GM21381 (cell line): Measurements from ENCODE around the gene CPT1C.

Source experiments
- ATAC-seq: cut with Tn5 transposase; IDR thresholded peaks from one replicate; pipeline ENCODE4 v1.9.1; 2021; ENCODE audit warnings: mild to moderate bottlenecking, moderate library complexity; ENCODE audit not compliant: unreplicated experiment

The CPT1C gene

GRCh38 chr19:49680421-49681351, 10.2 kb upstream of the CPT1C start:
- no peak for ATAC-seq

DNA sequence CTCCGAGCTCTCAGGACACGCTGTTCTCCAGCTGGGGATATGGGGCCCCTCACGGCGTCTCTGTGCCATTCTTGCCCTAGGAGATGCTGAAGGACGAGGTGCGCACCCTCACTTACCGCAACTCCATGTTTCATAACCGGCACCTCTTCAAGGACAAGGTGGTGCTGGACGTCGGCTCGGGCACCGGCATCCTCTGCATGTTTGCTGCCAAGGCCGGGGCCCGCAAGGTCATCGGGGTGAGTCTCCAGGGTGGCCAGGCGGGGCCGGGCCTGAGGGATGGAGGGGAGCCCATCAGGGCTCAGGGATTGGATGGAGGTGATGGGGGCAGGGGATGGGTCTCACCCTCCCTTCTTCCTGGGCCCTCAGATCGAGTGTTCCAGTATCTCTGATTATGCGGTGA, 9.1 kb upstream of the CPT1C start:
- ATAC-seq: no peak

GRCh38 chr19:49682274-49682673, 8.6 kb upstream of the CPT1C start:
- no peak for ATAC-seq

DNA sequence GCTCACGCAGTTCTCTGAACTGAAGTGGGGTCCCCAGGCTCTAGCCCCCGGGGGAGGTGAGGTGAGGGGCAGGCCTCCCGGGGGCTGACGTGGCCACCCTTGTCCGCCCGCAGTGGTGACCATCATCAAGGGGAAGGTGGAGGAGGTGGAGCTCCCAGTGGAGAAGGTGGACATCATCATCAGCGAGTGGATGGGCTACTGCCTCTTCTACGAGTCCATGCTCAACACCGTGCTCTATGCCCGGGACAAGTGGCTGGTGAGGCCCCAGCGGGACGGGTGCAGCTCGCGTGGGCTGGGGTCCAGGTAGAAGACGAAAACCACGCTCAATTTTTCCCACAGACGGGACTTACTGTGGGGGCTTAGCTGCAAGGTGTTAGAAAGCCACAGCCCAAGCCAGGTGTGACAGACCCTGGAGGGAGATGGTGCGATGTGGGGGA, 7.1 kb upstream of the CPT1C start:
- ATAC-seq: no peak

GRCh38 chr19:49684251-49684982, 6.5 kb upstream of the CPT1C start:
- no peak for ATAC-seq

GRCh38 chr19:49684983-49685553, 5.8 kb upstream of the CPT1C start:
- no peak for ATAC-seq

DNA sequence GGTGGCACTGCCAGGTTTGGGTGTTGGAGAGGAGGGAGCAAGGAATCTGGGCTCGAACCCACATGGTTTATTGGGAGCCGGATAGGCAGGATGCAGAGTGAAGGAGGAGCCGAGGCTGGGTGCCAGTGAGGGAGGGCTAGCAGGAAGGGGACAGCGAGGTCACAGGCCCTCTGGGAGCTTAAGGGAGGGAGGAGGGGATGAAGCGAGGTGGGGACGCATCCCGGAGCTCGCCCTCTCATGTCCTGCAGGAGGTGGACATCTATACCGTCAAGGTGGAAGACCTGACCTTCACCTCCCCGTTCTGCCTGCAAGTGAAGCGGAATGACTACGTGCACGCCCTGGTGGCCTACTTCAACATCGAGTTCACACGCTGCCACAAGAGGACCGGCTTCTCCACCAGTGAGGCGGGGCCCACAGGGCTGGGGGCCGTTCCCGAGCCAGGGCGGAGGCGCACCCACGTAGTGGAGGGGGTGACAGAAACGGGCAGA, 5.0 kb upstream of the CPT1C start:
- no peak for ATAC-seq

DNA sequence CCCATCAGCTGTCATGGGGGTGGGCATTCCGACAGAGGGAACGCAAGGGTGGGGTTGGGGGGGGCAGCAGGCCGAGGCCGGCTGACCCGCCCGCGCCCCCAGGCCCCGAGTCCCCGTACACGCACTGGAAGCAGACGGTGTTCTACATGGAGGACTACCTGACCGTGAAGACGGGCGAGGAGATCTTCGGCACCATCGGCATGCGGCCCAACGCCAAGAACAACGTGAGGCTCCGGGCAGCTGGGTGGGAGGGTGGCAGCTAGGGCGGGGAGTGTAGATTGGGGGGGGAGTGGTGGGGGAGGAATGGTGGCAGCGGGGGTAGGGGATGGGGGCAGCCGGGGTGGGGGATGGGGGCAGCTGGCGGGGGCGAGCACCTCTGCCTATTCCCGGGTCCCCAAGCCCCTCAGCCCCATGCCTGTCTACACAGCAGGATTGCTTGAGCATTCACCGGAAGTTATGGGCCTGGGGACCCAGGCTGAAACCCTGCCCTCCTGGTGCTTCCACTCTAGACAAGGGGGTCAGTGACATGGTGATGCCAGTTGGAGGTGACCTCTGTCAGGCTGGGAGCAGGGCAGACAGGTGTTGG, 4.3 kb upstream of the CPT1C start:
- no peak for ATAC-seq

- no peak for ATAC-seq
These were observed 3.8 kb upstream of the CPT1C start for GRCh38 chr19:49687150-49687549.

GRCh38 chr19:49687566-49688316, 3.2 kb upstream of the CPT1C start:
- no peak for ATAC-seq

DNA sequence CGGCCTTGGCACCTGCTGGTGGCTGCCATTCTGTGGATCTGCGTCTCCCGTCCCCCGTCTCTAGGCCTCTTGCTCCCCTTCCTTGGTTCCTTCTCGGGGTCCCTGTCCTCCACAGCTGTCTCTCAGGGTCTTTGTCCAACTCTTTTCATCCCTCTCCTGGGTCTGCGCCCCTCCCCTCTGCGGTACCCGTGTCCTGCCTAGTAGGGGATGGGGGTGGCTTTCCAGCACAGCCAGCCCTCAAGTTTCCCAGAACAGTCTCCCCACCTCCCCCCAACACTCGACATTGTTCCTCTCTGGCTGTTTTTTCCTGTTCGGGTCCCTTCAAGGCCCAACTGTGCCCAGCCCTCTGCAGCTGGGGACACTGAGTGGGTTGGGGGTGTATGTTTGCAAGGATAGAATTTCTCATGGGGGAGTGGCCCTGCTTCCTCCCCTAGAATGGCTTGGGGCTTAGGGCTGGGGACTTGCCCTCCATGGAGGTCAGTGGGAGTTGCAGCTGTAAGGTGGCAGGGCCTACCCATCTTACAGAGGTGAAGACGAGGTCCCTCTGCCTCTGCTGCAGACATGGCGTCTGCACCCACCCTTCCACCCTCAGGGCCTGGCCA, 2.3 kb upstream of the CPT1C start:
- no peak for ATAC-seq

GRCh38 chr19:49689133-49690078, 1.5 kb upstream of the CPT1C start, which contains the start of gene ADM5:
Gene ADM5 (plus strand): TSS chr19:49689594. CDS start chr19:49689838, 244 bp downstream.
- no peak for ATAC-seq

GRCh38 chr19:49690079-49690655, 749 bp upstream of the CPT1C start:
- no peak for ATAC-seq

DNA sequence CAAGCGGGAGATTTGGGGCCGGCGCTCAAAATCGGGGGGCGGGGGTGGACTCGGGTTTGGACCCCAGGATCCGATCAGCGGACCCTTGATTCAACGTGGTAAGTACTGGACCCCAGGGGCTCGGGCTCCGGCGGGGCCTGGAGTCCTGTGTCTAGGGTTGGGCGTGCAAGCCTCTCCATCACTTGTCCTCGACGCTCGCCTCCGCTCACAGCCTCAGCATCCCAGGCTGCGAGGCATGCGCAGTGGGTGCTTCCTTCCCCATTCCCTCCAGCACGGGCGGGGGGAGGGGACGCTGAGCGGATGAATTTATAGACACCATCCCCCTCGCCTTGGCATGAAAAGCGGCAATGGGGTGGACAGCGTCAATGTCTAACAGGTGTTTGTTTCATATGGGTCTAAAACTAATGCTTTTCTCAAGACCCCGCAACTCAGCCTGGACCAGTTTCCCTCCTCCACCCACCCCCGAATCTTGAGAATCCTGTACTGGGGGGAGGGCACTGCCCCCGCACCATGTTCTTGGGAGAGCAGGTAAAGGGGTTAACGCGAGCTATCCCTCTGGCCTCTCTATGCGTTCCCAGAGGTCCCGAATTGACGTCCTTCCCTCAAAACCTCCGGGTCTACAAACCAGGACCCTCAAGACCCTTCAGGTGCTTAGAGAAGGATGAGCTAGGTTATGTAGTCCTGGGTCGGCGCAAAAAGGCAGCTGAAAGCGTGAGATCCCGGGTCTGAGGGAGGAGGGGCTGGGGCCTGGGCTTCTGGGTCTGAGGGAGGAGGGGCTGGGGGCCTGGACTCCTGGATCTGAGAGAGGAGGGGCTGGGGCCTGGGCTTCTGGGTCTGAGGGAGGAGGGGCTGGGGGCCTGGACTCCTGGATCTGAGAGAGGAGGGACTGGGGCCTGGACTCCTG, 579 bp downstream of the CPT1C start:
- no peak for ATAC-seq

GRCh38 chr19:49692147-49692506, 1.2 kb downstream of the CPT1C start:
- ATAC-seq: no peak

- no peak for ATAC-seq
These were observed 5.2 kb downstream of the CPT1C start for GRCh38 chr19:49696115-49696514.

- no peak for ATAC-seq
These were observed 5.9 kb downstream of the CPT1C start for GRCh38 chr19:49696865-49697264.

GRCh38 chr19:49699364-49699763, 8.4 kb downstream of the CPT1C start:
- ATAC-seq: no peak
